T-helper 17 cell (primary cell): Measurements from ENCODE around the gene CSF2. TPM values are rescaled to one million over a fixed set of nuclear protein-coding genes. Genes with fewer than 3 reads are reported as not detected.
A peak's percentile ranks its signal among the peaks of the same experiment; 100 is the strongest.
"Not testable (repeated sequence)": the region's sequence is repeated elsewhere in the genome, so short reads cannot be mapped to it uniquely, and the experiment has no call there.

Experiments
- ATAC-seq: fragments of 150-1000 bp; cut with Tn5 transposase; 2 replicates; pipeline ENCODE4 v1.10.0; 2021; ENCODE audit warnings: mild to moderate bottlenecking, moderate library complexity
- DNase-seq, 3 donors: peaks; one replicate each; pipeline versions ENCODE4 v3.0.0 to v3.0.0-alpha.2; 2020 to 2021
- H3K9me3 ChIP-seq: one replicate; pipeline ENCODE4 v1.7.0; 2013; ENCODE audit warnings: low read length, mild to moderate bottlenecking; ENCODE audit not compliant: control insufficient read depth, poor library complexity, severe bottlenecking
- H3K27ac Mint-ChIP-seq: one replicate; pipeline ENCODE4 v1.8.0; 2022; ENCODE audit warnings: mild to moderate bottlenecking, moderate library complexity, mixed read lengths
- H3K27me3 Mint-ChIP-seq: one replicate; pipeline ENCODE4 v1.8.0; 2022; ENCODE audit warnings: mixed read lengths
- H3K36me3 Mint-ChIP-seq: one replicate; pipeline ENCODE4 v1.8.0; 2022; ENCODE audit warnings: low read depth, mixed read lengths
- H3K4me1 Mint-ChIP-seq: one replicate; pipeline ENCODE4 v1.8.0; 2022; ENCODE audit warnings: mild to moderate bottlenecking, mixed read lengths
- H3K4me3 Mint-ChIP-seq: one replicate; pipeline ENCODE4 v1.8.0; 2022; ENCODE audit warnings: mild to moderate bottlenecking, moderate library complexity, mixed read lengths
- total RNA-seq, 4 donors: library from RNA in 2 of 4; stranded (reverse) in 2 of 4; gene quantifications; one replicate each; pipeline ENCODE4 v1.2.3 and lab custom pipeline; 2022 to 2026

Gene CSF2
- total RNA-seq, 2 donors from 2014 or later: not detected

- H3K36me3 Mint-ChIP-seq: no peaks in the 10 kb centered on the region
- H3K4me3 Mint-ChIP-seq: peak overlapping the region; percentile 75
- peak overlapping the region; percentile 97 for H3K27ac Mint-ChIP-seq
- no peaks in the 10 kb centered on the region for H3K9me3 ChIP-seq
- ATAC-seq (no peak), DNase-seq (no peak)
- peaks cover 61% of the 10 kb centered on the region for H3K4me1 Mint-ChIP-seq
- no peaks in the 10 kb centered on the region for H3K27me3 Mint-ChIP-seq
These were observed 30.4 kb downstream of the CSF2 start for GRCh38 chr5:132103969-132104391.

DNA sequence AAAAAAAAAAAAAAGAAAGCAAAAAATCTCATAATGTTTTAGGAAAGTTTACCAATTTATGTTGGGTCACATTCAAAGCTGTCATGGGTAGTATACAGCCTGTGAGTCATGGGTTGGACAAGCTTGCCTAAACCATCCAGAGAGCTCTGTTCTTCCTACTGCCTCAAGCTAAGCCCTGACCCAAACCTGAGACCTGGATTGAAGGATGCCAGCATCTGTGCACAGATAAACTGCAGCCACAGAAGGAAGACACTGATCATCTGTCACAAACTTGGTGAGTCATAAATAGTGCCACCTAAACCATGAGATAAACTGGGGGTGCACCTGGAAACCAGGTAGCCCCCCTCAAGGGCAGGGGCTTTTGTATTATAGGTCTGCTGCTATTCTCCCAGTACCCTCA, 31.0 kb downstream of the CSF2 start:
- no peak for DNase-seq
- Mint-ChIP-seq H3K4me3 (peak overlapping the region; percentile 75), H3K36me3 (no peaks in the 10 kb centered on the region), H3K27me3 (no peaks in the 10 kb centered on the region), H3K4me1 (peaks cover 56% of the 10 kb centered on the region), H3K27ac (peak overlapping the region; percentile 97)
- H3K9me3 ChIP-seq: no peaks in the 10 kb centered on the region
- no peak for ATAC-seq

DNA sequence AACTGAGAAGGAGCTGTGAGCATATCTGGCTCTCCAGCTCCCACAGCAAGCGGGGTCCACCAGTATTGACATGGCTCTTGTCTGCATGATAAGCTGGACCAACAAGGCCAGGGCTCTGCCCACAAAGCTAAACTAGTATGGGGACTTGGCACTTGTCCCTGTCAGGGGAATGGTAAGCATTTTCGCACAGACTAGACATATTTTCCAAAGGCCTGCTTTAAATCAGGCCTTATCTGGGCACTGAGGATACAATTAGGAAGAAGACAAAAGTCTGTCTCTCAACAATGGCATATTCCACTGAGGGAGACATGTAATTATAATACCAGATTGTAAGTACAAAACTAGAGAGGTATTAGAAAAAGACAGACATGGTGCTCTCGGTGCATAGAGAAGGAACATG, 32.1 kb downstream of the CSF2 start:
- peaks cover 55% of the 10 kb centered on the region for H3K4me1 Mint-ChIP-seq
- no peak for ATAC-seq
- no peaks in the 10 kb centered on the region for H3K36me3 Mint-ChIP-seq
- DNase-seq: no peak
- no peaks in the 10 kb centered on the region for H3K27me3 Mint-ChIP-seq
- no peaks in the 10 kb centered on the region for H3K9me3 ChIP-seq
- peak overlapping the region; percentile 39 for H3K4me3 Mint-ChIP-seq
- peak overlapping the region; percentile 97 for H3K27ac Mint-ChIP-seq

GRCh38 chr5:132108495-132108894, 34.9 kb downstream of the CSF2 start:
- Mint-ChIP-seq H3K27ac (peak overlapping the region; percentile 34), H3K4me1 (peaks cover 41% of the 10 kb centered on the region)
- DNase-seq, H3K4me3 Mint-ChIP-seq, ATAC-seq, H3K36me3 Mint-ChIP-seq, H3K9me3 ChIP-seq, H3K27me3 Mint-ChIP-seq: not testable (repeated sequence)

- H3K27me3 Mint-ChIP-seq, H3K9me3 ChIP-seq, DNase-seq, ATAC-seq, H3K36me3 Mint-ChIP-seq, H3K4me3 Mint-ChIP-seq: not testable (repeated sequence)
- H3K27ac Mint-ChIP-seq: peak overlapping the region; percentile 34
- H3K4me1 Mint-ChIP-seq: peaks cover 36% of the 10 kb centered on the region
These were observed 35.4 kb downstream of the CSF2 start for GRCh38 chr5:132108957-132109356.

- no peak for ATAC-seq
- peak overlapping the region; percentile 67 for H3K27ac Mint-ChIP-seq
- H3K4me3 Mint-ChIP-seq: no peak overlapping the region
- DNase-seq: no peak
- no peaks in the 10 kb centered on the region for H3K36me3 Mint-ChIP-seq
- no peaks in the 10 kb centered on the region for H3K27me3 Mint-ChIP-seq
- H3K4me1 Mint-ChIP-seq: peaks cover 34% of the 10 kb centered on the region
- H3K9me3 ChIP-seq: no peaks in the 10 kb centered on the region
These were observed 36.0 kb downstream of the CSF2 start for GRCh38 chr5:132109494-132110053.

- no peaks in the 10 kb centered on the region for H3K9me3 ChIP-seq
- Mint-ChIP-seq H3K27me3 (no peaks in the 10 kb centered on the region), H3K36me3 (no peaks in the 10 kb centered on the region), H3K27ac (peak overlapping the region; percentile 67), H3K4me1 (peaks cover 36% of the 10 kb centered on the region), H3K4me3 (no peak overlapping the region)
- ATAC-seq: no peak
- no peak for DNase-seq
These were observed 36.6 kb downstream of the CSF2 start for GRCh38 chr5:132110195-132110594.

DNA sequence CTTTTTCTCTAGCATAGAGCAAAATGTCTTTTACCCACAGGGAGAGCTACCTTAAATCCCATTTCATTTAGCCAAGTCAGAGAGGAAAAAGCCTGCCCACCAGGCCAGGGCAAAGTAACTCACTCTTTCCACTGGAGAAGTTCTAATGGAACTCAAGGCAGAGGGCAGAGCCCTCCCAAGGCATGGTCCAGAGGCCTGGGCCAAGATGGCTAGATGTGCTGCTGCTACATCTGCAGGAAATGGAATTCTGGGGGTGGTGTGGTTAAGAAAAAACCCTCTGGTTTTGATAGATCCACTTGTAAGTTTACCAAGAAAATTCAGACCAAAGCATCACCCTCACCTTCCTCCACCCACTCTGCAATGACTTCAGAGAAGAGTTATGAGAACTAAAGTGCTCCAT, 37.3 kb downstream of the CSF2 start:
- peak overlapping the region; percentile 12 for H3K4me3 Mint-ChIP-seq
- DNase-seq (no peak), ATAC-seq (no peak)
- peak overlapping the region; percentile 67 for H3K27ac Mint-ChIP-seq
- H3K27me3 Mint-ChIP-seq: no peaks in the 10 kb centered on the region
- H3K36me3 Mint-ChIP-seq: no peaks in the 10 kb centered on the region
- H3K4me1 Mint-ChIP-seq: peaks cover 37% of the 10 kb centered on the region
- H3K9me3 ChIP-seq: no peaks in the 10 kb centered on the region

DNA sequence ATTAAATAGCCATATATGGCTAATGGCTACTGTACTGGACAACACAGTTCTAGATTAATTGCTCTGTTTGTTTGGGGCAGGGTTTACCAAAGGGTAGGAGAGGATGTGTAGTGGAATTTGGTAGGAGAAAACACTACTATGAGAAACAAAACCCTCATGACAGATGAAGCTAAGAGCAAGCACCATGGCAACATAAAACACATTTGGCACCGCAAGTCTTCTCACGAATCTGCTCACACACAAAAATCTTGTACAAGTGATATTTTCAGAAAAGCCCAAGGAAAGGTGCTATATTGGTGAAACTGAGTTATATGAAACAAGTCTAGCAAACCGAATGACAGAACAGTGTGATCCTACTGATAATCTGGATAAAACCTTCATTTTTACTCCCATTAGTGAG, 38.5 kb downstream of the CSF2 start:
- no peak for ATAC-seq
- Mint-ChIP-seq H3K36me3 (no peaks in the 10 kb centered on the region), H3K27ac (no peak overlapping the region), H3K4me3 (no peak overlapping the region), H3K4me1 (peaks cover 39% of the 10 kb centered on the region), H3K27me3 (no peaks in the 10 kb centered on the region)
- DNase-seq: no peak
- H3K9me3 ChIP-seq: no peaks in the 10 kb centered on the region

- H3K4me1 Mint-ChIP-seq: peaks cover 36% of the 10 kb centered on the region
- no peaks in the 10 kb centered on the region for H3K27me3 Mint-ChIP-seq
- H3K27ac Mint-ChIP-seq: peak overlapping the region; percentile 1
- H3K36me3 Mint-ChIP-seq: no peaks in the 10 kb centered on the region
- no peaks in the 10 kb centered on the region for H3K9me3 ChIP-seq
- ATAC-seq (no peak), DNase-seq (no peak)
- no peak overlapping the region for H3K4me3 Mint-ChIP-seq
These were observed 40.8 kb downstream of the CSF2 start for GRCh38 chr5:132114150-132115121.

DNA sequence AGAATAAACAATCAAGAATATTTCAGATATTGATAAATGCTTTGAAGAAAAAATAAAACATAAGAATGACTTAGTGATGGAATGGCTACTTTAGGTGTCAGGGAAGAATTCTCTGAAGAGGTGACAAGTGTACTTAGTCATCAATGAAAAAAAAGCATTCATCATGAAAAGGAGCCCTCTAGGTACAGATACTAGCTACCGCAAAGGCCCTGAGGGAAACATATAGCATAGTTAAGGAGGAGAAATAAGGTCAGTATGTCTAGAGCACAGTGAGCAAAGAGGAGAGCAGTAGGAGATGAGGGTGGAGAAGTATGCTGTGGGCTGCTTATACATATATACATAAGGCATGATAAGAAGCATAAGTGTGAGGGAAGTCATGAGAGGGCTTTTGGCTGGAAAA, 41.8 kb downstream of the CSF2 start:
- ATAC-seq (no peak), DNase-seq (no peak)
- no peaks in the 10 kb centered on the region for H3K9me3 ChIP-seq
- Mint-ChIP-seq H3K4me1 (peaks cover 31% of the 10 kb centered on the region), H3K27me3 (no peaks in the 10 kb centered on the region), H3K4me3 (no peak overlapping the region), H3K36me3 (no peaks in the 10 kb centered on the region), H3K27ac (peak overlapping the region; percentile 1)

GRCh38 chr5:132116072-132116471, 42.5 kb downstream of the CSF2 start:
- peaks cover 25% of the 10 kb centered on the region for H3K4me1 Mint-ChIP-seq

DNA sequence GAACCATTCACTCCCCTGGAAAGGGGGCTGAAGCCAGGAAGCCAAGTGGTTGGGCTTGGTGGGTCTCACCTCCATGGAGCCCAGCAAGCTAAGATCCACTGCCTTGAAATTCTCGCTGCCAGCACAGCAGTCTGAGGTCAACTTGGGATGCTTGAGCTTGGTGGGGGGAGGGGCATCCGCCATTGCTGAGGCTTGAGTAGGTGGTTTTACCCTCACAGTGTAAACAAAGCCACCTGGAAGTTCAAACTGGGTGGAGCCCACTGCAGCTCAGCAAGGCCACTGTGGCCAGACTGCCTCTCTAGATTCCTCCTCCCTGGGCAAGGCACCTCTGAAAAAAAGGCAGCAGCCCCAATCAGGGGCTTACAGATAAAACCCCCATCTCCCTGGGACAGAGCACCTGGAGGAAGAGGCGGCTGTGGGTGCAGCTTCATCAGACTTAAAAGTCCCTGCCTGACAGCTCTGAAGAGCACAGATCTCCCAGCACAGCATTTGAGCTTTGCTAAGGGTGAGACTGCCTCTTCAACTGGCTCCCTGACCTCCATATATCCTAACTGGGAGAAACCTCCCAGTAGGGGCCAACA, 43.4 kb downstream of the CSF2 start:
- H3K9me3 ChIP-seq, DNase-seq, ATAC-seq, H3K27ac Mint-ChIP-seq, H3K36me3 Mint-ChIP-seq, H3K27me3 Mint-ChIP-seq: not testable (repeated sequence)
- Mint-ChIP-seq H3K4me1 (peaks cover 19% of the 10 kb centered on the region), H3K4me3 (peak overlapping the region; percentile 15)

More at GRCh38 chr5:132116072-132116471, 42.5 kb downstream of the CSF2 start:
- no peak overlapping the region for H3K27ac Mint-ChIP-seq
- peak overlapping the region; percentile 31 for H3K4me3 Mint-ChIP-seq
- no peaks in the 10 kb centered on the region for H3K27me3 Mint-ChIP-seq
- no peaks in the 10 kb centered on the region for H3K9me3 ChIP-seq
- ATAC-seq: no peak
- no peak for DNase-seq
- H3K36me3 Mint-ChIP-seq: no peaks in the 10 kb centered on the region
